Kidney epithelial cell (primary cell): Measurements from ENCODE around the gene EIF2AK2. TPM values are rescaled to one million over a fixed set of nuclear protein-coding genes. Genes with fewer than 3 reads are reported as not detected.

Experiments used
- DNase-seq: peaks from one replicate; pipeline ENCODE4 v3.0.0-alpha.2; 2010; ENCODE audit warnings: low read depth
- H3K27me3 ChIP-seq: 2 replicates; pipeline ENCODE4 v1.6.0; 2011; ENCODE audit warnings: low read length; ENCODE audit not compliant: control insufficient read depth, insufficient read depth
- H3K36me3 ChIP-seq: 2 replicates; pipeline ENCODE4 v1.5.1; 2011; ENCODE audit warnings: low read length; ENCODE audit not compliant: control insufficient read depth, insufficient read depth
- H3K4me3 ChIP-seq: 2 replicates; pipeline ENCODE4 v1.5.1; 2011; ENCODE audit warnings: low read depth, mild to moderate bottlenecking, control low read depth, low read length
- total RNA-seq: library from RNA; depleted of rRNA; stranded (reverse); fragments of >200 nt; gene quantifications from 2 replicates; pipeline ENCODE4 v1.2.3, GENCODE V29; 2015
- TF ChIP-seq, protein P1 (sequence below): IDR thresholded peaks from 2 replicates; pipeline ENCODE4 v1.5.1; 2011; ENCODE audit warnings: mild to moderate bottlenecking, moderate library complexity, low read length, control low read depth, inconsistent platforms; ENCODE audit not compliant: insufficient read depth, poor library complexity, severe bottlenecking

The EIF2AK2 gene
- total RNA-seq, 1 donor from 2014 or later = 23.5 TPM

GRCh38 chr2:37091873-37092272 lies 64.9 kb downstream of the EIF2AK2 start:
- no peak overlapping the region for H3K4me3 ChIP-seq
- TF ChIP-seq, protein P1, sequence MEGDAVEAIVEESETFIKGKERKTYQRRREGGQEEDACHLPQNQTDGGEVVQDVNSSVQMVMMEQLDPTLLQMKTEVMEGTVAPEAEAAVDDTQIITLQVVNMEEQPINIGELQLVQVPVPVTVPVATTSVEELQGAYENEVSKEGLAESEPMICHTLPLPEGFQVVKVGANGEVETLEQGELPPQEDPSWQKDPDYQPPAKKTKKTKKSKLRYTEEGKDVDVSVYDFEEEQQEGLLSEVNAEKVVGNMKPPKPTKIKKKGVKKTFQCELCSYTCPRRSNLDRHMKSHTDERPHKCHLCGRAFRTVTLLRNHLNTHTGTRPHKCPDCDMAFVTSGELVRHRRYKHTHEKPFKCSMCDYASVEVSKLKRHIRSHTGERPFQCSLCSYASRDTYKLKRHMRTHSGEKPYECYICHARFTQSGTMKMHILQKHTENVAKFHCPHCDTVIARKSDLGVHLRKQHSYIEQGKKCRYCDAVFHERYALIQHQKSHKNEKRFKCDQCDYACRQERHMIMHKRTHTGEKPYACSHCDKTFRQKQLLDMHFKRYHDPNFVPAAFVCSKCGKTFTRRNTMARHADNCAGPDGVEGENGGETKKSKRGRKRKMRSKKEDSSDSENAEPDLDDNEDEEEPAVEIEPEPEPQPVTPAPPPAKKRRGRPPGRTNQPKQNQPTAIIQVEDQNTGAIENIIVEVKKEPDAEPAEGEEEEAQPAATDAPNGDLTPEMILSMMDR = no peak
- DNase-seq = no peak
- H3K27me3 ChIP-seq = no peaks in the 10 kb centered on the region
- H3K36me3 ChIP-seq = no peaks in the 10 kb centered on the region

DNA sequence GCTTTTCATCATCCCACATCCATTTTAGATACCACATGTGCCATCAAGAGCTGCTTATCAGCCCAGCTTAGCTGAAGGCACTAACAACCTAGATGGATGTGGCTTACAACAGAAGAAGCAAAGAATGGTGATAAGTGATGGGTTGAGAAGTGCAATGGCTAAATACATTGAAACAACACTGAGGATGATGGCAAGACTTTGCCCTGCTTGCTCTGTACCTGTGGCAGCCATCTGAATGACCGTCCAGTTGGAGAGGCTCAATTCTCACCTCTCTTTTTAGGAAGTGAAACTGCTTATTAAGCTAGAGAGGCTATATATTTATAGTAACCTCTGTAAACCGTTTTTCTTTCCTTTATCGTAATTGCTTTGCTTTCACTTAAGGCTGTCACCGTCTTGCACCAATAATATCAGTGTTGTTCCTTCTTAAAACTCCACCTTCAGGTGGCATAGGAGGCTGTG lies 66.7 kb downstream of the EIF2AK2 start:
- no peaks in the 10 kb centered on the region for H3K36me3 ChIP-seq
- TF ChIP-seq, protein P1 = no peak
- no peak overlapping the region for H3K4me3 ChIP-seq
- DNase-seq = no peak
- no peaks in the 10 kb centered on the region for H3K27me3 ChIP-seq

GRCh38 chr2:37085731-37086147 lies 71.0 kb downstream of the EIF2AK2 start:
- TF ChIP-seq, protein P1 = no peak
- Histone ChIP-seq H3K4me3 (no peak overlapping the region), H3K36me3 (no peaks in the 10 kb centered on the region), H3K27me3 (no peaks in the 10 kb centered on the region)
- no peak for DNase-seq

DNA sequence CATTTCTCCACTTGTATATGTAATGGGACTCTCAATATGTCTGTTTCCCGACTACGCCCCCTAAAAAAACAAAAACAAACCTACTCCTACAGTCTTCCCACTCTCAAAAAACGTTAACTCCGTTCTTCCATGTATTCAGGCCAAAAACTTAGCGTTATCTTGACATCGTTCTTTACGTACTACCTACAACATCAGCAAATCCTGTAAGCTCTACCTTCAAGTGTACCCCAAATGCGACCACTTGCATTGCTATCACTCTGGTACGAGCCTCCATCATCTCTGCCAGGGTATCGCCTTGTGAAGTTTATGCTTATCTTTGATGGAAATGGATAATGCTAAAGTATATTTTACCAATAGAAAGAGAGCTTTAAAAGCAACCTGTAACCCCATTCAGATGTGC lies 72.0 kb downstream of the EIF2AK2 start:
- no peaks in the 10 kb centered on the region for H3K27me3 ChIP-seq
- no peaks in the 10 kb centered on the region for H3K36me3 ChIP-seq
- DNase-seq = no peak
- peak overlapping the region; percentile 96 for H3K4me3 ChIP-seq
- TF ChIP-seq, protein P1 = no peak

- Histone ChIP-seq H3K4me3 (peak within 1 kb of the TSS; percentile 96), H3K36me3 (no peaks in the 10 kb centered on the region), H3K27me3 (no peaks in the 10 kb centered on the region)
- DNase-seq = peak; percentile 92
- TF ChIP-seq, protein P1 = no peak
Observed at GRCh38 chr2:37083873-37084794, 72.6 kb downstream of the EIF2AK2 start, which contains the start of the genes GPATCH11 and HEATR5B. TSS of gene GPATCH11 (plus strand) at chr2:37084518. CDS start at chr2:37088382, 3,864 bp downstream. TSS of gene HEATR5B (minus strand) at chr2:37084372. CDS start at chr2:37083414, 958 bp downstream.
